ENCODE data around the gene ZCCHC17. TPM values are rescaled to one million over a fixed set of nuclear protein-coding genes. Genes with fewer than 3 reads are reported as not detected.

Gene ZCCHC17
- total and polyA plus RNA-seq, 2 donors (not counting 1 experiment from before 2014, with no cell fraction given), result 14.1 to 20.3 TPM

DNA sequence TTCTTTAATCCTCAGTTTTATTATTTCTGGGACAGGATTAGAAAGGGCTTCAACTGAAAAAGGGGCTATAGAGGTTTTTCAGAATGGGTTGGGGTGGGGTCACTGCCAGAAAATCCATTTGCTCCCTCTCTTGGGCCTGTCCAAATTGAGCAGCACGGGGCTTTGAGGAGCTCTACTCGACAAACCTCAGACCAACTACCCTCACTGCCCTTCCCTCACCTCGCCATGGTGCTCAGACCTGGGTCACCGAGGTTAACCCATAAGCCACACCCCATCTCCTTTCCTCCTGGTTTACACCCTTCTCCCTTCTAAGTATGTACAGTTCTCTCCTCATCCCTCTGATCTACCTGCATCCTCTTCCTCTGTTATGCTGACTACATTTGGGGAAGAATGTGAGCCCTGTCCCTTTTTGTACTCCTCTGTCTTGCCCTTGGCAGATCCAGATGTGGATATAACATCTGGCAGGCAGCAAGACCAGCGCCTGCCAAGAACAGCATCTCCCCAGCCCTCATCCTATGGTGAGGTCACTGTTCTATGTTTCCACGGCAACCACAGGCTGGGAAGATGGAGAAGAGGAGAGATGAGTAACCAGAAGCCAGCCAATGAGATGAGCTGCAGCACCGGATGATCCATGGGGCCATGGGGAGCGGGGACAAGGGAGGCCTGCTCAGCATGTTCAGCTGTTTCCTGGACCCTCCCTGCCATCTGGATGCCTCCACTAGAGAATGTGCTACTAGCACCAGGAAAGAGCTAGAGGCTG, 79.7 kb downstream of the ZCCHC17 start:
- H3K27ac ChIP-seq (ENCODE audit: low read length in 2 of 2), result no peak overlapping the region
- no peaks in the 10 kb centered on the region for H4K20me1 ChIP-seq (ENCODE audit: control insufficient read depth, insufficient read depth, low read length, poor library complexity, severe bottlenecking)
- DNase-seq, result no peak
- TF ChIP-seq EZH2 (IDR thresholded peaks at IDR 0.05; ENCODE audit: borderline replicate concordance, insufficient read depth, low read depth, low read length, poor library complexity, severe bottlenecking), result no peak
- TF ChIP-seq, protein P1, sequence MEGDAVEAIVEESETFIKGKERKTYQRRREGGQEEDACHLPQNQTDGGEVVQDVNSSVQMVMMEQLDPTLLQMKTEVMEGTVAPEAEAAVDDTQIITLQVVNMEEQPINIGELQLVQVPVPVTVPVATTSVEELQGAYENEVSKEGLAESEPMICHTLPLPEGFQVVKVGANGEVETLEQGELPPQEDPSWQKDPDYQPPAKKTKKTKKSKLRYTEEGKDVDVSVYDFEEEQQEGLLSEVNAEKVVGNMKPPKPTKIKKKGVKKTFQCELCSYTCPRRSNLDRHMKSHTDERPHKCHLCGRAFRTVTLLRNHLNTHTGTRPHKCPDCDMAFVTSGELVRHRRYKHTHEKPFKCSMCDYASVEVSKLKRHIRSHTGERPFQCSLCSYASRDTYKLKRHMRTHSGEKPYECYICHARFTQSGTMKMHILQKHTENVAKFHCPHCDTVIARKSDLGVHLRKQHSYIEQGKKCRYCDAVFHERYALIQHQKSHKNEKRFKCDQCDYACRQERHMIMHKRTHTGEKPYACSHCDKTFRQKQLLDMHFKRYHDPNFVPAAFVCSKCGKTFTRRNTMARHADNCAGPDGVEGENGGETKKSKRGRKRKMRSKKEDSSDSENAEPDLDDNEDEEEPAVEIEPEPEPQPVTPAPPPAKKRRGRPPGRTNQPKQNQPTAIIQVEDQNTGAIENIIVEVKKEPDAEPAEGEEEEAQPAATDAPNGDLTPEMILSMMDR (IDR thresholded peaks at IDR 0.05), result no peak
- H3K9me3 Mint-ChIP-seq (ENCODE audit: insufficient read depth), result no peaks in the 10 kb centered on the region
- WGBS (ENCODE audit: insufficient coverage), result 80% methylated on average over 7 of the region's 8 CpGs
- no peaks in the 10 kb centered on the region for H3K79me2 ChIP-seq (ENCODE audit: control insufficient read depth, insufficient read depth, low read length)
- no peak overlapping the region for H3K4me3 ChIP-seq (ENCODE audit: control extremely low read depth in 1 of 5, extremely low read depth in 1 of 5, insufficient read depth in 1 of 5, low read depth in 2 of 5, low read length in 4 of 5)
- no peak overlapping the region for H3K4me3 Mint-ChIP-seq
- peaks cover 18% of the 10 kb centered on the region for H3K4me1 Mint-ChIP-seq
- H2AFZ ChIP-seq (ENCODE audit: insufficient read depth, low read depth, low read length, poor library complexity, severe bottlenecking), result no peak overlapping the region
- no peaks in the 10 kb centered on the region for H3K36me3 ChIP-seq (replicated peaks in 1 of 2; ENCODE audit: control extremely low read depth in 1 of 2, control insufficient read depth in 1 of 2, extremely low read depth in 1 of 2, insufficient read depth in 2 of 2, low read length in 1 of 2)
- H3K27ac Mint-ChIP-seq, result no peak overlapping the region
- CTCF ChIA-PET, result interaction anchor here (1.1 kb wide), 1 partner anchor 19 kb away, joined by 3 read pairs; no protein-coding TSS in a partner anchor
- POLR2A ChIA-PET, result no interaction called here
- peaks cover 0 to 22% (median 2%) of the 10 kb centered on the region in 4 experiments for H3K27me3 ChIP-seq (replicated peaks in 1 of 4; ENCODE audit: control extremely low read depth in 1 of 4, control insufficient read depth in 3 of 4, insufficient read depth in 4 of 4, low read length in 3 of 4)
- H3K4me2 ChIP-seq (replicated peaks; ENCODE audit: low read depth, low read length, poor library complexity, severe bottlenecking), result no peak overlapping the region
- H3K9me3 ChIP-seq (ENCODE audit: control extremely low read depth in 1 of 3, control insufficient read depth in 2 of 3, insufficient read depth in 1 of 3, low read length in 2 of 3), result no peaks in the 10 kb centered on the region
- peaks cover 8 to 17% of the 10 kb centered on the region in 2 donors for H3K4me1 ChIP-seq (ENCODE audit: control insufficient read depth in 2 of 2, insufficient read depth in 2 of 2, low read length in 2 of 2)
- no peak for ATAC-seq (ENCODE audit: low read depth)
- peaks cover 34% of the 10 kb centered on the region for H3K27me3 Mint-ChIP-seq
- intact Hi-C loops (cut with micrococcal nuclease), result no loop called here
- H3K9ac ChIP-seq (ENCODE audit: low read length), result no peak overlapping the region

DNA sequence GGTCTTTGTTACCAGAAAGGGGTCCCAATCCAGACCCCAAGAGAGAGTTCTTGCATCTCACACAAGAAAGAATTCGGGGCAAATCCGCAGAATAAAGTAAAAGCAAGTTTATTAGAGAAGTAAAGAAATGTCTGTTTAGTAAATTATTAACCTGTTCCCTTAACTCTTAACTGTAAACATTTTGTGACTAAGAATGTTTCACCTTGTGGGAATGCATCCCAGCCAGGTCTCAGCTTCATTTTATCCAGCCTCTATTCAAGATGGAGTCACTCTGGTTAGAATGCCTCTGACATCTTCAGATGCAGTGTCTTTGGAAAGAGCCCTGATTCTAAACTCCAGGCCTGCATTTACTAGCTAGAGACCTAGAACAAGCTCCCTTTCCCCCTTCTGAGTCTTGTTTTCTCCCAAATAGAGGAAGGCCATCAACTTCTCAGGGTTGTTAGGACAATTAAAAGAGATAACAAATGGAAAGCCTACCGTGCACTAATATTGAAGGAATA, 80.6 kb downstream of the ZCCHC17 start:
- no peak for ATAC-seq (ENCODE audit: low read depth)
- H3K4me2 ChIP-seq (replicated peaks; ENCODE audit: low read depth, low read length, poor library complexity, severe bottlenecking), result no peak overlapping the region
- H3K79me2 ChIP-seq (ENCODE audit: control insufficient read depth, insufficient read depth, low read length), result no peaks in the 10 kb centered on the region
- no peaks in the 10 kb centered on the region for H3K9me3 ChIP-seq (ENCODE audit: control extremely low read depth in 1 of 3, control insufficient read depth in 2 of 3, insufficient read depth in 1 of 3, low read length in 2 of 3)
- Mint-ChIP-seq H3K27me3 (peaks cover 40% of the 10 kb centered on the region), H3K27ac (no peak overlapping the region), H3K4me1 (peaks cover 13% of the 10 kb centered on the region), H3K4me3 (no peak overlapping the region), H3K9me3 (ENCODE audit: insufficient read depth) (no peaks in the 10 kb centered on the region)
- peaks cover 7 to 16% of the 10 kb centered on the region in 2 donors for H3K4me1 ChIP-seq (ENCODE audit: control insufficient read depth in 2 of 2, insufficient read depth in 2 of 2, low read length in 2 of 2)
- intact Hi-C loops (cut with micrococcal nuclease), result no loop called here
- H3K27ac ChIP-seq (ENCODE audit: low read length in 2 of 2), result no peak overlapping the region
- no CpG with 5 or more reads among the region's 3 CpGs for WGBS (ENCODE audit: insufficient coverage)
- no peak overlapping the region for H3K9ac ChIP-seq (ENCODE audit: low read length)
- no peaks in the 10 kb centered on the region for H4K20me1 ChIP-seq (ENCODE audit: control insufficient read depth, insufficient read depth, low read length, poor library complexity, severe bottlenecking)
- H3K27me3 ChIP-seq (replicated peaks in 1 of 4; ENCODE audit: control extremely low read depth in 1 of 4, control insufficient read depth in 3 of 4, insufficient read depth in 4 of 4, low read length in 3 of 4), result peaks cover 0 to 29% (median 2%) of the 10 kb centered on the region in 4 experiments
- no peak for DNase-seq
- H2AFZ ChIP-seq (ENCODE audit: insufficient read depth, low read depth, low read length, poor library complexity, severe bottlenecking), result no peak overlapping the region
- no peak overlapping the region for H3K4me3 ChIP-seq (ENCODE audit: control extremely low read depth in 1 of 5, extremely low read depth in 1 of 5, insufficient read depth in 1 of 5, low read depth in 2 of 5, low read length in 4 of 5)
- TF ChIP-seq, protein P1 (IDR thresholded peaks at IDR 0.05), result no peak
- no peak for TF ChIP-seq EZH2 (IDR thresholded peaks at IDR 0.05; ENCODE audit: borderline replicate concordance, insufficient read depth, low read depth, low read length, poor library complexity, severe bottlenecking)
- POLR2A ChIA-PET, result no interaction called here
- CTCF ChIA-PET, result interaction anchor here (1.1 kb wide), 1 partner anchor 18 kb away, joined by 3 read pairs; no protein-coding TSS in a partner anchor
- no peaks in the 10 kb centered on the region for H3K36me3 ChIP-seq (replicated peaks in 1 of 2; ENCODE audit: control extremely low read depth in 1 of 2, control insufficient read depth in 1 of 2, extremely low read depth in 1 of 2, insufficient read depth in 2 of 2, low read length in 1 of 2)

All from B cell (primary cell).